Gastroesophageal sphincter (tissue), 3 donors: Measurements from ENCODE around the gene DNAH17.

ENCODE experiments used
- CTCF ChIP-seq, 4 experiments: fragments of 200-600 bp in 2 of 4; fragments of 450-650 bp in 2 of 4; sonication (generic) in 1 of 4; IDR thresholded peaks; one replicate each; pipeline ENCODE4 v1.5.1; 2017 to 2019; ENCODE audit warnings: antibody characterized with exemption in 4 of 4, mild to moderate bottlenecking in 2 of 4, moderate library complexity in 2 of 4
- POLR2A ChIP-seq, 2 donors: fragments of 450-650 bp; IDR thresholded peaks; one replicate each; pipeline ENCODE4 v1.6.1; 2017; ENCODE audit warnings: antibody characterized with exemption in 2 of 2, mild to moderate bottlenecking in 2 of 2, moderate library complexity in 1 of 2
- POLR2AphosphoS5 ChIP-seq: sonication (generic); formaldehyde crosslinking; IDR thresholded peaks from one replicate; pipeline ENCODE4 v1.6.1; 2017; ENCODE audit warnings: antibody characterized with exemption

DNA sequence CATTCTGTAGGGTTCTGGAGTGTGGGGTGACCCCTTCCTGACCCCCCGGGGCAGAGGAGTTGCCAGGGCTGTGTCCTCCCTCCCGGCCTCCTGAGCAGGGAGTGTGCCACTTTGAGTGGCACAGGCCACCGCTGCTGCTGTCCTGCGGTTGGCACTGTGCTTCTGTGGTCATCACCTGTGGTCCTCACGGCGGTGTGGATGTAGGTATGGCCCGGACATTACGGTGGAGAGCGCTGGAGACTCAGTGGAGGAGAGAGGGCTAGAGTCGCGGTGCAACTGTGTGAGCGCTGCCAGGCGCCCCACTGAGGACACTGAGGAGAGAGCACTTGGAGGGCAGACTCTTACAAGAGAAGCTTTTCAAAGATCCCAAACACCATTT lies 159.7 kb downstream of the DNAH17 start:
- TF ChIP-seq CTCF (IDR thresholded peaks at IDR 0.05) (no peak), POLR2A (IDR thresholded peaks at IDR 0.05) (no peak), POLR2AphosphoS5 (no peak)
